ENCODE measurements around the gene AGMAT. TPM values are rescaled to one million over a fixed set of nuclear protein-coding genes. Genes with fewer than 3 reads are reported as not detected.

Gene AGMAT
- total RNA-seq, 1 donor from 2014 or later: 0.41 TPM

DNA sequence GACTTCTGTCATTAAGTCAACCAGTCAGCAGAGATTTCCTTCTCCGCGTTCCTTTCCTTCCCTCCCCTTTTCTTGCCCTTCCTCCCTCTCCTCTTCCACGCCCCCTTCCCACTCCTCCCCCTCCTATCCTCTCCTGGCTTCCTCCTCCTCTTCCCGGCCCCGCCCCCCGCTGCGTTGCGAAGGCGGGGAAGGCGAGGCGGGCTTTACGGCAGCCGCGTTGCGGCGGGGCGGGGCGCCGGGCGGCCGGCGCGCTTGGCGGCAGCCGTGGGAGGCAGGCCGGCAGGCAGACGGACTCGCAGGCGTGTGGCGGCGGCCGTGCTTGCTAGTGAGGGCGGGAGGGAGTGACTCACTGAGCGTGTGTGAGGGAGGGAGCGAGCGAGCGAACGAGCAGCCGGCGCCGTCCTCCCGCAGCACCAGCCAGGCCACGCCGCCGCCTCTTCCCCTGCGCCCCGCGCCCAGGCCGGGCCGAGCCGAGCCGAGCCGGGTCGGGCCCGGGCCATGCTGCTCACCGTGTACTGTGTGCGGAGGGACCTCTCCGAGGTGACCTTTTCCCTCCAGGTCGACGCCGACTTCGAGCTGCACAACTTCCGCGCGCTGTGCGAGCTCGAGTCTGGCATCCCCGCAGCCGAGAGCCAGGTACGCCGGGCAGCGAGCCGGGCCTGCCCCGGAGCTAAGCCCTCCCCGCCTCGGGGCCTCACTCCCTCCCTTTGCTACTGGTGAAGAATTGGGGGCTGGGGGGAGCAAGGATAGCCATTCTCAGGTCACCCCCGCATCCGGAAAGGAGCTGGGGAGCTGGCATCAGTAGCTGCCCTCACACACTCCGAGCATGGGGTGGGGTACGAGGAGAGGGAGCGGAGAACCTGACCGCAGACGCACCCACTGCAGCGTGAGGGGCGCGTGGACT is 32.6 kb upstream of the AGMAT start, which contains the start of gene DDI2:
Gene DDI2 (plus strand): TSS at position 286 of the 904 bp plus-strand sequence. CDS start 213 bp downstream, at position 499.
- no peaks in the 10 kb centered on the region for H3K36me3 Mint-ChIP-seq (ENCODE audit: low read depth, unreplicated experiment)
- H3K4me1 Mint-ChIP-seq (ENCODE audit: low read depth, unreplicated experiment): peaks cover 17% of the 10 kb centered on the region
- peaks cover 25% of the 10 kb centered on the region for H3K4me1 ChIP-seq (ENCODE audit: insufficient read depth, low read length)
- H3K27ac Mint-ChIP-seq (ENCODE audit: unreplicated experiment): peak within 1 kb of the TSS; percentile 88
- H3K79me2 ChIP-seq (ENCODE audit: insufficient read depth, low read length): peaks cover 51% of the 10 kb centered on the region
- H3K9ac ChIP-seq (ENCODE audit: low read length): peak within 1 kb of the TSS; percentile 98
- H3K4me2 ChIP-seq (ENCODE audit: low read length): peak within 1 kb of the TSS; percentile 98
- peak within 1 kb of the TSS; percentile 94 for H3K4me3 Mint-ChIP-seq (ENCODE audit: unreplicated experiment)
- TF ChIP-seq EZH2 (IDR thresholded peaks at IDR 0.05; ENCODE audit: insufficient read depth, low read length) (no peak), CTCF (IDR thresholded peaks at IDR 0.05; ENCODE audit: insufficient read depth, low read depth, low read length) (no peak)
- H3K4me3 ChIP-seq (ENCODE audit: insufficient read depth, low read depth, low read length): peak within 1 kb of the TSS; percentile 99
- FAIRE-seq (no peak), DNase-seq (ENCODE audit: low read depth) (peak; percentile 96)
- no peaks in the 10 kb centered on the region for H3K36me3 ChIP-seq (ENCODE audit: insufficient read depth, low read length)
- peak within 1 kb of the TSS; percentile 89 for H2AFZ ChIP-seq (ENCODE audit: low read depth, low read length)
- no peaks in the 10 kb centered on the region for H3K9me3 ChIP-seq (ENCODE audit: insufficient read depth, low read depth, low read length)
- peak within 1 kb of the TSS; percentile 93 for H3K27ac ChIP-seq (ENCODE audit: low read depth, low read length)
- H4K20me1 ChIP-seq (ENCODE audit: insufficient read depth, low read length): peaks cover 19% of the 10 kb centered on the region
- H3K27me3 ChIP-seq (ENCODE audit: insufficient read depth, low read length): no peaks in the 10 kb centered on the region
- no peaks in the 10 kb centered on the region for H3K9me3 Mint-ChIP-seq (ENCODE audit: unreplicated experiment)
- no peaks in the 10 kb centered on the region for H3K27me3 Mint-ChIP-seq (ENCODE audit: low read depth, unreplicated experiment)

DNA sequence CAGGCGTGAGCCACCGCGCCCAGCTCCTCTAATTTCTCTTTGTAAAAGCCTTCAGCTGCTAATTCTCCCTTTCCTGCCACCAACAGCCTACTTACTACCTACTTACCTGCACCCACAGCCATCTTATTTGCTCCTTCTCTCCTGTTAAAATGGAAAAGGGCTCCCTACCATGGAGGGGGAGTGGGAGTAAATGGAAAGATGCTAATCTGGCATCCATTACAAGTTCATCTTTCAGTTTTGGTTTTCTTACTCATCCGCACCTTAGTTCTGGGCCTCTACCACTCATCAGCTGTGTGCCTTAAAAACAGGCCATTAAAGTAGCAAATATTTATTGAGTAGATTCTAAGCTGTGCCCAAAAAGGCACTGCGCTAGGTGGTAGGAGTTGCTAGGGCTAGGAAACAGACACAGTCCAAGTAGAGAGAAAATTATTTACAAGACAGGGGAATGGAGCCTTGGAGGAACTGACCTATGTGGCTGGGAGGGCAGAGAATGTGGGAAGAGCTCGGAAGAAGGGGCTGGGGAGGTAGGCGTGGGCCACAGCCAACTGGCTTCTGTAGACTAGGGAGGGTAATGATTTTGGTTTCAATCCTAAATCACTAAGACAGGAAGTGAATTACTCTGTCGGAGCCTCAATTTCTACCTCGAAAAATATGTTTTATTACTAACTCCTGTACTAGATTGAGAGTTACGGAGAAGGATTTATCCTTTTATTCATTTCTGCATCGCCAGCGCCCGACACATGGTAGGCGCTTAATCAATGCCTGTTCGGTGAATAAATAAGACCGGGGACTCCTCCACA is 31.7 kb upstream of the AGMAT start:
- Mint-ChIP-seq H3K27me3 (ENCODE audit: low read depth, unreplicated experiment) (no peaks in the 10 kb centered on the region), H3K9me3 (ENCODE audit: unreplicated experiment) (no peaks in the 10 kb centered on the region), H3K4me3 (ENCODE audit: unreplicated experiment) (peak overlapping the region; percentile 86), H3K4me1 (ENCODE audit: low read depth, unreplicated experiment) (peaks cover 17% of the 10 kb centered on the region), H3K36me3 (ENCODE audit: low read depth, unreplicated experiment) (no peaks in the 10 kb centered on the region), H3K27ac (ENCODE audit: unreplicated experiment) (peak overlapping the region; percentile 75)
- Histone ChIP-seq H3K4me3 (ENCODE audit: insufficient read depth, low read depth, low read length) (peak overlapping the region; percentile 67), H4K20me1 (ENCODE audit: insufficient read depth, low read length) (peaks cover 12% of the 10 kb centered on the region), H2AFZ (ENCODE audit: low read depth, low read length) (peak overlapping the region; percentile 81), H3K79me2 (ENCODE audit: insufficient read depth, low read length) (peaks cover 42% of the 10 kb centered on the region), H3K9ac (ENCODE audit: low read length) (peak overlapping the region; percentile 68), H3K4me2 (ENCODE audit: low read length) (peak overlapping the region; percentile 88), H3K36me3 (ENCODE audit: insufficient read depth, low read length) (no peaks in the 10 kb centered on the region), H3K4me1 (ENCODE audit: insufficient read depth, low read length) (peaks cover 25% of the 10 kb centered on the region), H3K27ac (ENCODE audit: low read depth, low read length) (peak overlapping the region; percentile 58), H3K27me3 (ENCODE audit: insufficient read depth, low read length) (no peaks in the 10 kb centered on the region), H3K9me3 (ENCODE audit: insufficient read depth, low read depth, low read length) (no peaks in the 10 kb centered on the region)
- DNase-seq (ENCODE audit: low read depth) (peak; percentile 54), FAIRE-seq (no peak)
- TF ChIP-seq EZH2 (IDR thresholded peaks at IDR 0.05; ENCODE audit: insufficient read depth, low read length) (no peak), CTCF (IDR thresholded peaks at IDR 0.05; ENCODE audit: insufficient read depth, low read depth, low read length) (no peak)
